ENCODE data around the gene BCL2L12.

DNA sequence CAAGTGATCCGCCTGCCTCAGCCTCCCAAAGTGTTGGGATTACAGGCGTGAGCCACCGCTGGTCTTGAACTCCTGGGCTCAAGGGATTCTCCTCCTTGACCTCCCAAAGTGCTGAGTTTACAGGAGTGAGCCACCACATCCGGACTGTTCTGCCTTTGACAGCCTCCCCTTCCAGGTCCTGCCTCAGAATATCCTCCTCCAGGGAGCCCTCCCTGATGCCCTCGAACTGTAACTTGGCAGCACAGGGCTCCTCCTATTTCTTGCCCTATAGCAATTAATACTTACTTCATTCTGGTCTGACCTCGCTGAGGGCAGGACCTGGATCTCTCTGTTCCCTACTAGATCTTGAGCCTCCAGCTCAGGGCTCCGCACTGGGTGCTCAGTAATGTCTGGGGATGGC is 31.1 kb downstream of the BCL2L12 start:
- TF ChIP-seq ZC3H10 (CRISPR knock-in tag; IDR thresholded peaks at IDR 0.05) (no peak), ISL1 (CRISPR knock-in tag; IDR thresholded peaks at IDR 0.05) (no peak), BACH2 (CRISPR knock-in tag; IDR thresholded peaks at IDR 0.05; ENCODE audit: borderline replicate concordance) (no peak), TSHZ2 (CRISPR knock-in tag; IDR thresholded peaks at IDR 0.05) (no peak)
